ENCODE measurements around the gene VHLL. TPM values are rescaled to one million over a fixed set of nuclear protein-coding genes. Genes with fewer than 3 reads are reported as not detected.
"Not testable (repeated sequence)": the region's sequence is repeated elsewhere in the genome, so short reads cannot be mapped to it uniquely, and the experiment has no call there.

Gene VHLL
- total RNA-seq, 3 donors from 2014 or later (not counting 1 experiment from before 2014, with no cell fraction given) = 0.42 TPM; not detected in 2

- Histone ChIP-seq H3K4me3 (ENCODE audit: low read length) (peak overlapping the region; percentile 84), H3K9me3 (ENCODE audit: control insufficient read depth, insufficient read depth, low read length) (no peaks in the 10 kb centered on the region), H3K27ac (ENCODE audit: low read length) (peak overlapping the region; percentile 88), H3K36me3 (ENCODE audit: control insufficient read depth, insufficient read depth, low read length) (peaks cover 26% of the 10 kb centered on the region), H3K27me3 (ENCODE audit: control insufficient read depth, insufficient read depth, low read length) (no peaks in the 10 kb centered on the region), H3K4me1 (ENCODE audit: control insufficient read depth, insufficient read depth, low read length) (peaks cover 18% of the 10 kb centered on the region)
- no peaks in the 10 kb centered on the region for H3K9me3 Mint-ChIP-seq
- DNase-seq (no peak), ATAC-seq (peak in 1 of 3 donors; percentile 0)
- no peaks in the 10 kb centered on the region for H3K27me3 Mint-ChIP-seq (ENCODE audit: low read depth in 2 of 2)
- peaks cover 6% of the 10 kb centered on the region for H3K36me3 Mint-ChIP-seq
- whole genome bisulfite sequencing (ENCODE audit: insufficient coverage) = 0% methylated on average over 14 of the region's 14 CpGs
- H3K27ac Mint-ChIP-seq = peak overlapping the region; percentile 95
- H3K4me3 Mint-ChIP-seq = peak overlapping the region; percentile 95
- H3K4me1 Mint-ChIP-seq = peaks cover 38 to 41% of the 10 kb centered on the region in 2 donors
- no peak for TF ChIP-seq CTCF (IDR thresholded peaks at IDR 0.05)
- intact Hi-C loops (cut with micrococcal nuclease) = loop anchor here (5.0 kb wide), 1 partner anchor 164 kb away; the partner anchor contains the start of gene MEF2D
Measured at GRCh38 chr1:156337888-156338179, 38.7 kb upstream of the VHLL start.

GRCh38 chr1:156337052-156337887 is 38.2 kb upstream of the VHLL start:
- peaks cover 6% of the 10 kb centered on the region for H3K36me3 Mint-ChIP-seq
- H3K27ac ChIP-seq (ENCODE audit: low read length) = peak overlapping the region; percentile 88
- ATAC-seq (no peak), DNase-seq (peak in 1 of 2 donors; percentile 16)
- no peaks in the 10 kb centered on the region for H3K27me3 Mint-ChIP-seq (ENCODE audit: low read depth in 2 of 2)
- no peaks in the 10 kb centered on the region for H3K27me3 ChIP-seq (ENCODE audit: control insufficient read depth, insufficient read depth, low read length)
- intact Hi-C loops (cut with micrococcal nuclease) = loop anchor here (5.0 kb wide), 1 partner anchor 165 kb away; the partner anchor contains the start of gene MEF2D
- H3K9me3 Mint-ChIP-seq = no peaks in the 10 kb centered on the region
- H3K4me3 Mint-ChIP-seq = peak overlapping the region; percentile 95
- H3K27ac Mint-ChIP-seq = peak overlapping the region; percentile 95
- H3K4me3 ChIP-seq (ENCODE audit: low read length) = peak overlapping the region; percentile 84
- 37% methylated on average over 34 of the region's 34 CpGs for WGBS (ENCODE audit: insufficient coverage)
- H3K4me1 Mint-ChIP-seq = peaks cover 38 to 41% of the 10 kb centered on the region in 2 donors
- no peaks in the 10 kb centered on the region for H3K9me3 ChIP-seq (ENCODE audit: control insufficient read depth, insufficient read depth, low read length)
- no peak for TF ChIP-seq CTCF (IDR thresholded peaks at IDR 0.05)
- H3K36me3 ChIP-seq (ENCODE audit: control insufficient read depth, insufficient read depth, low read length) = peaks cover 31% of the 10 kb centered on the region
- H3K4me1 ChIP-seq (ENCODE audit: control insufficient read depth, insufficient read depth, low read length) = peaks cover 18% of the 10 kb centered on the region

- H3K4me1 ChIP-seq (ENCODE audit: control insufficient read depth, insufficient read depth, low read length) = peaks cover 18% of the 10 kb centered on the region
- peaks cover 6% of the 10 kb centered on the region for H3K36me3 Mint-ChIP-seq
- peak overlapping the region; percentile 95 for H3K27ac Mint-ChIP-seq
- ATAC-seq (no peak), DNase-seq (peak in 1 of 2 donors; percentile 24)
- peaks cover 37% of the 10 kb centered on the region for H3K36me3 ChIP-seq (ENCODE audit: control insufficient read depth, insufficient read depth, low read length)
- peak overlapping the region; percentile 95 for H3K4me3 Mint-ChIP-seq
- H3K9me3 ChIP-seq (ENCODE audit: control insufficient read depth, insufficient read depth, low read length) = no peaks in the 10 kb centered on the region
- H3K27ac ChIP-seq (ENCODE audit: low read length) = no peak overlapping the region
- H3K9me3 Mint-ChIP-seq = no peaks in the 10 kb centered on the region
- 88% methylated on average over 3 of the region's 4 CpGs for whole genome bisulfite sequencing (ENCODE audit: insufficient coverage)
- TF ChIP-seq CTCF (IDR thresholded peaks at IDR 0.05) = no peak
- H3K4me1 Mint-ChIP-seq = peaks cover 38 to 41% of the 10 kb centered on the region in 2 donors
- H3K27me3 Mint-ChIP-seq (ENCODE audit: low read depth in 2 of 2) = no peaks in the 10 kb centered on the region
- no peak overlapping the region for H3K4me3 ChIP-seq (ENCODE audit: low read length)
- intact Hi-C loops (cut with micrococcal nuclease) = loop anchor here (5.0 kb wide), 1 partner anchor 166 kb away; the partner anchor contains the start of gene MEF2D
- H3K27me3 ChIP-seq (ENCODE audit: control insufficient read depth, insufficient read depth, low read length) = no peaks in the 10 kb centered on the region
Measured at GRCh38 chr1:156336242-156336641, 37.1 kb upstream of the VHLL start.

- H3K36me3 ChIP-seq (ENCODE audit: control insufficient read depth, insufficient read depth, low read length) = peaks cover 56% of the 10 kb centered on the region
- H3K4me1 Mint-ChIP-seq; intact Hi-C loops (cut with micrococcal nuclease); H3K9me3 Mint-ChIP-seq; DNase-seq; H3K9me3 ChIP-seq (ENCODE audit: control insufficient read depth, insufficient read depth, low read length); H3K27me3 Mint-ChIP-seq (ENCODE audit: low read depth in 2 of 2); H3K27me3 ChIP-seq (ENCODE audit: control insufficient read depth, insufficient read depth, low read length); H3K4me3 Mint-ChIP-seq; H3K4me1 ChIP-seq (ENCODE audit: control insufficient read depth, insufficient read depth, low read length); H3K27ac ChIP-seq (ENCODE audit: low read length); H3K27ac Mint-ChIP-seq; H3K4me3 ChIP-seq (ENCODE audit: low read length); ATAC-seq: not testable (repeated sequence)
- WGBS (ENCODE audit: insufficient coverage) = 95% methylated on average over 5 of the region's 9 CpGs
- H3K36me3 Mint-ChIP-seq = peaks cover 17% of the 10 kb centered on the region
Measured at GRCh38 chr1:156323179-156323578, 24.1 kb upstream of the VHLL start.
